Mesendoderm (in vitro differentiated cells): ENCODE measurements around the gene RNASEH2A.

Experiments used
- DNase-seq: peaks from one replicate; pipeline ENCODE4 v3.0.0; 2013
- H2AK5ac ChIP-seq: 2 replicates; pipeline ENCODE4 v1.6.1; 2013; ENCODE audit warnings: low read length, inconsistent platforms
- H2BK120ac ChIP-seq: 2 replicates; pipeline ENCODE4 v1.6.1; 2013; ENCODE audit warnings: low read depth, mild to moderate bottlenecking, low read length, moderate library complexity, mixed read lengths
- H2BK15ac ChIP-seq: replicated peaks from 2 replicates; pipeline ENCODE4 v1.6.1; 2013; ENCODE audit warnings: low read depth, mild to moderate bottlenecking, moderate library complexity
- H2BK5ac ChIP-seq: 2 replicates; pipeline ENCODE4 v1.6.1; 2013; ENCODE audit warnings: low read length, inconsistent platforms
- H3K18ac ChIP-seq: 2 replicates; pipeline ENCODE4 v1.6.1; 2013; ENCODE audit warnings: mild to moderate bottlenecking, low read length, mixed read lengths
- H3K23ac ChIP-seq: one replicate; pipeline ENCODE4 v1.6.1; 2013; ENCODE audit warnings: low read length
- H3K27ac ChIP-seq: 2 replicates; pipeline ENCODE4 v1.5.1; 2013; ENCODE audit warnings: low read depth, mild to moderate bottlenecking, inconsistent platforms, low read length, moderate library complexity
- H3K27me3 ChIP-seq: 2 replicates; pipeline ENCODE4 v1.6.1; 2013; ENCODE audit warnings: low read length, control low read depth, mild to moderate bottlenecking, inconsistent platforms; ENCODE audit not compliant: insufficient read depth, poor library complexity
- H3K36me3 ChIP-seq: 2 replicates; pipeline ENCODE4 v1.6.1; 2013; ENCODE audit warnings: low read length, inconsistent platforms; ENCODE audit not compliant: control insufficient read depth, insufficient read depth
- H3K4ac ChIP-seq: one replicate; pipeline ENCODE4 v1.6.1; 2013; ENCODE audit warnings: low read depth, mild to moderate bottlenecking, low read length, moderate library complexity
- H3K4me1 ChIP-seq: 2 replicates; pipeline ENCODE4 v1.6.1; 2013; ENCODE audit warnings: low read depth, low read length, inconsistent platforms; ENCODE audit not compliant: control insufficient read depth
- H3K4me2 ChIP-seq: 2 replicates; pipeline ENCODE4 v1.6.1; 2013; ENCODE audit warnings: low read length
- H3K4me3 ChIP-seq: 2 replicates; pipeline ENCODE4 v1.5.1; 2013; ENCODE audit warnings: mild to moderate bottlenecking, low read length
- H3K56ac ChIP-seq: one replicate; pipeline ENCODE4 v1.6.1; 2013; ENCODE audit warnings: low read length
- H3K79me1 ChIP-seq: 2 replicates; pipeline ENCODE4 v1.6.1; 2013; ENCODE audit warnings: low read length, inconsistent platforms
- H3K79me2 ChIP-seq: 2 replicates; pipeline ENCODE4 v1.6.1; 2013; ENCODE audit warnings: mild to moderate bottlenecking, low read length; ENCODE audit not compliant: control insufficient read depth, insufficient read depth
- H3K9ac ChIP-seq: 2 replicates; pipeline ENCODE4 v1.6.1; 2013; ENCODE audit warnings: low read length, inconsistent platforms
- H4K5ac ChIP-seq: one replicate; pipeline ENCODE4 v1.6.1; 2013; ENCODE audit warnings: low read length
- H4K8ac ChIP-seq: one replicate; pipeline ENCODE4 v1.6.1; 2013; ENCODE audit warnings: low read depth, mild to moderate bottlenecking, control low read depth, low read length, moderate library complexity
- WGBS: extraction: QIAGEN DNeasy Blood & Tissue Kit; methylation state at CpG from one replicate; pipeline ENCODE4 v1.1.7; 2013; ENCODE audit warnings: low lambda C conversion rate, missing lambda C conversion rate; ENCODE audit not compliant: insufficient coverage; ENCODE audit errors: extremely low coverage; 5-methylcytosine and 5-hydroxymethylcytosine counted together

Gene RNASEH2A

DNA sequence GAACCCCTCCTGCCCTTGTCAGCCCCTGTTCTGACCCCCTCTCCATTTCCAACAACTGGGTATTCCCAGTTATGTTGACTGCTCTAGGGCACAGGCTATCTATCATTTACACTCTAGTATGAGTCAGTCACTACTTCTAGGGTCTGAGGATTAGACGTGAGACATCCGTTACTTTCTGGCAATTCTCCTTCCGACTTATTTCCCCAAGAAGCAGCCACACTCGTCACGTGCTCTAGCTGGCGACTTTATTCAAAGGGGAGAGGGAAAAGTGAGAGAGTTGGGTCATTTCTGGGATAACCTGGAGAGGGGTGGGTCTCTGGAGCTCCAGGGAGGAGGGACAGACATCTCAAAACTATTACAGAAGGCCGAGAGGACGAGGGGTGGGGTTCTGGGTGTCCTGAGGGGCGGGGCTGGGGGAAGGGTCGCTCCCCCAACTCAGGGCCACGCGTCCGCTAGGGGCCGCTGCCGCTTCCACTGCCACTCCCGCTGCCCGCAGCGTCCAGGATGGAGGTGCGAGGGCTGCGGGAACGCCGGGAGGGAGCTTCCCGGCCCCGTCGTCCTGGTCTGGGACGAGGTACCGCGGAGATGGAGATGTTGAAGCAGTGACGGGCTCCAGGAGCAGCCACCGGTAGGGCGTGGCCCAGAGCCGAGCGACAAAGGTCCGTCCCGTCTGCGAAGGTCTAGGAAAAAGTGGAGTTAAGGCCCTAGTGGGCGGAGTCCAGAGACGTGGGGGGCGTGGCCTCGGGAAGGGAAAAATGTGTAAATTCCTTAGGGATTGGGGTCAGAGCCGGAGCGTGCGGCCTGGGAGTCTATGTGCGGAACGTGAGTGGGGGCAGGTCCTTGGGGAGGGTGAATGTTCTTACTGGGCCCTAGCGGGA is 19.1 kb downstream of the RNASEH2A start:
- Histone ChIP-seq H3K79me1 (no peaks in the 10 kb centered on the region), H2BK5ac (no peak overlapping the region), H3K27me3 (no peaks in the 10 kb centered on the region), H4K8ac (no peak overlapping the region), H3K56ac (peak overlapping the region; percentile 86), H3K4me2 (peak overlapping the region; percentile 87), H3K18ac (no peak overlapping the region), H2AK5ac (no peak overlapping the region), H3K23ac (no peak overlapping the region), H3K4ac (no peak overlapping the region), H3K36me3 (no peaks in the 10 kb centered on the region), H3K27ac (no peak overlapping the region), H2BK15ac (no peak overlapping the region), H3K79me2 (no peaks in the 10 kb centered on the region), H4K5ac (no peak overlapping the region), H2BK120ac (no peak overlapping the region), H3K4me3 (peak overlapping the region; percentile 27), H3K9ac (peak overlapping the region; percentile 63), H3K4me1 (no peaks in the 10 kb centered on the region)
- DNase-seq = peak; percentile 91
- WGBS = no CpG with 5 or more reads among the region's 46 CpGs

GRCh38 chr19:12828494-12828893 is 22.1 kb downstream of the RNASEH2A start:
- no peak overlapping the region for H2BK120ac ChIP-seq
- peak overlapping the region; percentile 69 for H3K9ac ChIP-seq
- peak overlapping the region; percentile 75 for H3K56ac ChIP-seq
- H4K5ac ChIP-seq = no peak overlapping the region
- no peak overlapping the region for H2AK5ac ChIP-seq
- H3K23ac ChIP-seq = peak overlapping the region; percentile 81
- H3K79me1 ChIP-seq = no peaks in the 10 kb centered on the region
- no peaks in the 10 kb centered on the region for H3K79me2 ChIP-seq
- H3K4me3 ChIP-seq = no peak overlapping the region
- no peaks in the 10 kb centered on the region for H3K27me3 ChIP-seq
- no peak overlapping the region for H3K27ac ChIP-seq
- no peak overlapping the region for H4K8ac ChIP-seq
- H3K18ac ChIP-seq = no peak overlapping the region
- H3K4ac ChIP-seq = no peak overlapping the region
- peak; percentile 63 for DNase-seq
- no peak overlapping the region for H2BK15ac ChIP-seq
- no peaks in the 10 kb centered on the region for H3K36me3 ChIP-seq
- H3K4me1 ChIP-seq = no peaks in the 10 kb centered on the region
- no CpG with 5 or more reads among the region's 23 CpGs for WGBS
- H3K4me2 ChIP-seq = peak overlapping the region; percentile 61
- H2BK5ac ChIP-seq = no peak overlapping the region

- H3K27ac ChIP-seq = no peak overlapping the region
- H3K27me3 ChIP-seq = no peaks in the 10 kb centered on the region
- H3K4me1 ChIP-seq = no peaks in the 10 kb centered on the region
Measured at GRCh38 chr19:12833418-12833737, 27.0 kb downstream of the RNASEH2A start.

DNA sequence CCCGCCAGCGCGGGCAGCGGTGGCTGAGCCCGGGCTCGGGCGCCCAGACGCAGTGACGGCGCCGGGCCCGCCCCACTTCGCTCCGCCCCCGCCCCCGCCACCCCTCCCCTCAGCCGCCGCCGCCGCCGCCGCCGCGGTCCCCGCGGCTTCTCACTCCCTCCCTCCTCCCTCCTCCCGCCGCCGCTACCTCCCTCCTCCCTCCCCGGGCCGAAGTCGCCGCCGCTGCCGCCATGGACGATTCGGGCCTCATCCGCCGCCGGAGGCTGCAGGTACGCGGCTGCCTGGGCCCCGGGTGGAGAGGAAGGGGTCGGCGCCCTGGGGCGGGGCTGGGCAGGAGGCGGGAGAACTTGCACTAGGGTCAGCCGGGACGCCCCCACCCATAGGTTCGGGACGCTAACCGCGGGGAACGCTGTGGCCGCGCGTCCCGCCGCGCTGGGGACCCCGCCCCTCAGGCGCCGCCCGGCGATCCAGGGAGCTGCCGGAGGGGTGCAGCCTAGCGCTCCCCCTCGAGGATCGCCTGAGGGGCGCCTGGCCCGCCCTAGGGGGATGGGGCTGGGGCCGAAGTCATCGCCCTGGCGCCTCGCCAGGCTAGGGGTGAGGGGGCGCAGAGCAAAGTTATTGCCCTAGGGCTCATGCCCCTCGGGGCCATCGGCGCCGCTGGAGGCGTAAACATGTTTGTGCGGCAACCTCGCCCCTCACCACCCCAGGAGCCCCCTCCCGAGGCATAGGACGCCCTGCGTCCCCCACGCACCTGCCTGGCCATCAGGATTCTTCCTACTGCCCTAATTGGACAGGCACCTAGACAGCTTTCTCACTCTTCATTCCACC is 27.6 kb downstream of the RNASEH2A start:
- H3K27ac ChIP-seq = no peak overlapping the region
- H3K36me3 ChIP-seq = no peaks in the 10 kb centered on the region
- no peak overlapping the region for H2BK15ac ChIP-seq
- peak overlapping the region; percentile 70 for H3K9ac ChIP-seq
- H3K4me3 ChIP-seq = peak overlapping the region; percentile 49
- no peak overlapping the region for H3K23ac ChIP-seq
- H3K79me1 ChIP-seq = no peaks in the 10 kb centered on the region
- peak overlapping the region; percentile 58 for H3K4me2 ChIP-seq
- peak; percentile 62 for DNase-seq
- no peak overlapping the region for H4K8ac ChIP-seq
- peak overlapping the region; percentile 88 for H3K56ac ChIP-seq
- no peak overlapping the region for H2AK5ac ChIP-seq
- no peak overlapping the region for H2BK120ac ChIP-seq
- no peaks in the 10 kb centered on the region for H3K27me3 ChIP-seq
- H3K79me2 ChIP-seq = no peaks in the 10 kb centered on the region
- no peak overlapping the region for H3K4ac ChIP-seq
- H3K4me1 ChIP-seq = no peaks in the 10 kb centered on the region
- no peak overlapping the region for H2BK5ac ChIP-seq
- no peak overlapping the region for H4K5ac ChIP-seq
- WGBS = no CpG with 5 or more reads among the region's 87 CpGs
- peak overlapping the region; percentile 54 for H3K18ac ChIP-seq

More at GRCh38 chr19:12833418-12833737, 27.0 kb downstream of the RNASEH2A start:
- Histone ChIP-seq H3K79me2 (no peaks in the 10 kb centered on the region), H3K36me3 (no peaks in the 10 kb centered on the region), H2AK5ac (no peak overlapping the region), H3K23ac (no peak overlapping the region), H3K56ac (no peak overlapping the region), H2BK120ac (no peak overlapping the region), H4K8ac (no peak overlapping the region), H3K4me2 (no peak overlapping the region), H3K4me3 (no peak overlapping the region), H3K79me1 (no peaks in the 10 kb centered on the region), H4K5ac (no peak overlapping the region), H2BK5ac (no peak overlapping the region), H3K9ac (no peak overlapping the region), H3K18ac (no peak overlapping the region), H3K4ac (no peak overlapping the region), H2BK15ac (no peak overlapping the region)
- WGBS = no CpG with 5 or more reads among the region's 5 CpGs
- DNase-seq = no peak

DNA sequence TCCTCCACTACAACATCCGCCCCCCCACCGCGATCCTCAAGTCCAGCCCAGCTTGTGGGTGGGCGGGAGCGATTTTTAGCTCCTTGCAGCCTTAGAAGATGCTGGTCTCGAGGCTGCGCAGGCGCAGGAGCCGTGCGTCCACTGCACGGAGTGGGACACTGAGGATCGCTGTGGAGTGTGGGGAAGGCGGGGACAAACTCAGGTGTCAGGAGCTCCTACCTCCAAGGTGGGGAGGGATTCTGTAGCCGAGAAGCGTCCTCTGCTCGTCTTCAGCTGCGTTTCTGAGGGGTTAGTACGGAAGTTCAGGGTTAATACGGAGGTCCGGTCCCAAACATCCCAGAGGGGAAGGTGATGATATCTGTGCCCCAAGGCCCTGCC is 28.2 kb downstream of the RNASEH2A start, which contains the start of gene RTBDN:
Gene RTBDN (minus strand): TSS at position 14 of the 378 bp plus-strand sequence. CDS start 4,600 bp downstream, outside the sequence.
- Histone ChIP-seq H2BK5ac (no peak within 1 kb of the TSS), H3K23ac (no peak within 1 kb of the TSS), H2AK5ac (no peak within 1 kb of the TSS), H3K4me2 (peak within 1 kb of the TSS; percentile 58), H4K8ac (no peak within 1 kb of the TSS), H3K56ac (peak within 1 kb of the TSS; percentile 88), H3K79me1 (no peaks in the 10 kb centered on the region), H3K27me3 (no peaks in the 10 kb centered on the region), H2BK120ac (no peak within 1 kb of the TSS), H3K4ac (no peak within 1 kb of the TSS), H3K18ac (peak within 1 kb of the TSS; percentile 54), H2BK15ac (no peak within 1 kb of the TSS), H3K36me3 (no peaks in the 10 kb centered on the region), H3K4me1 (no peaks in the 10 kb centered on the region), H3K4me3 (peak within 1 kb of the TSS; percentile 49), H3K79me2 (no peaks in the 10 kb centered on the region), H3K9ac (peak within 1 kb of the TSS; percentile 70), H4K5ac (no peak within 1 kb of the TSS), H3K27ac (no peak within 1 kb of the TSS)
- peak; percentile 56 for DNase-seq
- no CpG with 5 or more reads among the region's 20 CpGs for WGBS
